SK-N-SH (cell line): ENCODE data around the gene FKBP8. TPM values are rescaled to one million over a fixed set of nuclear protein-coding genes. Genes with fewer than 3 reads are reported as not detected.

Experiments used
- CTCF ChIA-PET: fragments of 300-600, 350-600 bp; formaldehyde crosslinking; extraction: SDS; loops from one replicate; lab custom pipeline; 2021; lab: Yijun Ruan, JAX
- POLR2A ChIA-PET: fragments of 350-600 bp; sonication (Branson Sonifier 250); formaldehyde crosslinking; extraction: SDS; loops from one replicate; lab custom pipeline; 2020; ENCODE audit warnings: antibody characterized with exemption, inconsistent platforms; lab: Yijun Ruan, JAX
- DNase-seq: peaks from one replicate; pipeline ENCODE4 v3.0.0; 2012
- H2AFZ ChIP-seq: fragments of 200-600 bp; sonication (generic); 2 replicates; pipeline ENCODE4 v1.8.1; 2016; ENCODE audit warnings: antibody characterized with exemption, mild to moderate bottlenecking, low read depth
- H3F3A ChIP-seq: fragments of 200-600 bp; sonication (generic); replicated peaks from 2 replicates; pipeline ENCODE3; 2016; ENCODE audit warnings: antibody characterized with exemption, mild to moderate bottlenecking; ENCODE audit not compliant: insufficient read depth
- H3K27ac ChIP-seq, 2 experiments: fragments of 200-500 bp in 1 of 2; fragments of 200-600 bp in 1 of 2; sonication (Bioruptor generic) in 1 of 2; sonication (generic), shearing (Covaris generic) in 1 of 2; 2 replicates each; pipeline versions ENCODE4 v1.5.1 to v1.6.1; 2014 to 2016; ENCODE audit warnings: low read depth in 2 of 2, inconsistent platforms in 1 of 2, low read length in 1 of 2, mild to moderate bottlenecking in 1 of 2, mixed read lengths in 1 of 2
- H3K27me3 ChIP-seq: fragments of 200-600 bp; sonication (generic), shearing (Covaris generic); 2 replicates; pipeline ENCODE4 v1.6.1; 2016; ENCODE audit warnings: mixed run types; ENCODE audit not compliant: insufficient read depth
- H3K36me3 ChIP-seq, 2 experiments: fragments of 200-500 bp in 1 of 2; fragments of 200-600 bp in 1 of 2; sonication (Bioruptor generic) in 1 of 2; sonication (generic) in 1 of 2; replicated peaks in 1 of 2; 2 replicates each; pipeline versions ENCODE3 to v1.5.1; 2014 to 2016; ENCODE audit warnings: low read length in 1 of 2, mild to moderate bottlenecking in 1 of 2; ENCODE audit not compliant: insufficient read depth in 2 of 2, control insufficient read depth in 1 of 2
- H3K4me1 ChIP-seq, 2 experiments: fragments of 200-500 bp in 1 of 2; fragments of 200-600 bp in 1 of 2; sonication (Bioruptor generic) in 1 of 2; sonication (generic), shearing (Covaris generic) in 1 of 2; 2 replicates each; pipeline versions ENCODE4 v1.5.1 to v1.6.1; 2014 to 2016; ENCODE audit warnings: low read depth in 1 of 2, low read length in 1 of 2, mixed run types in 1 of 2; ENCODE audit not compliant: insufficient read depth in 2 of 2, control insufficient read depth in 1 of 2
- H3K4me2 ChIP-seq: fragments of 200-600 bp; sonication (generic), shearing (Covaris generic); 2 replicates; pipeline ENCODE4 v1.6.1; 2017; ENCODE audit warnings: mixed run types
- H3K4me3 ChIP-seq, 2 experiments: fragments of 200-500 bp in 1 of 2; fragments of 200-600 bp in 1 of 2; sonication (Bioruptor generic) in 1 of 2; sonication (generic), shearing (Covaris generic) in 1 of 2; 2 replicates each; pipeline versions ENCODE4 v1.5.1 to v1.8.1; 2014 to 2016; ENCODE audit warnings: low read depth in 2 of 2, inconsistent platforms in 1 of 2, low read length in 1 of 2, mild to moderate bottlenecking in 1 of 2, mixed read lengths in 1 of 2, moderate library complexity in 1 of 2
- H3K79me2 ChIP-seq: fragments of 200-600 bp; sonication (generic); 2 replicates; pipeline ENCODE4 v1.8.1; 2017; ENCODE audit warnings: mild to moderate bottlenecking; ENCODE audit not compliant: insufficient read depth
- H3K9ac ChIP-seq: fragments of 200-600 bp; sonication (generic); 2 replicates; pipeline ENCODE4 v1.6.1; 2017; ENCODE audit warnings: mixed run types
- H3K9me2 ChIP-seq: fragments of 200-600 bp; sonication (generic); 2 replicates; pipeline ENCODE4 v1.6.1; 2017; ENCODE audit warnings: mixed run types
- H3K9me3 ChIP-seq: fragments of 200-600 bp; sonication (generic); 2 replicates; pipeline ENCODE4 v1.6.1; 2017; ENCODE audit warnings: mixed run types, mild to moderate bottlenecking, moderate library complexity
- H4K20me1 ChIP-seq: fragments of 200-600 bp; sonication (generic); 2 replicates; pipeline ENCODE4 v1.6.1; 2017; ENCODE audit warnings: mild to moderate bottlenecking, mixed run types; ENCODE audit not compliant: insufficient read depth
- CHD2 ChIP-seq: fragments of 150-350 bp; IDR thresholded peaks from 2 replicates; pipeline ENCODE4 v1.6.1; 2018; ENCODE audit warnings: low read length; ENCODE audit not compliant: partially characterized antibody
- ELF1 ChIP-seq: IDR thresholded peaks from 2 replicates; pipeline ENCODE4 v1.4.0; 2012
- EP300 ChIP-seq, 2 experiments: IDR thresholded peaks; 2 replicates each; pipeline versions ENCODE4 v1.4.0 to v1.6.1; 2012; ENCODE audit warnings: borderline replicate concordance in 1 of 2, low read depth in 1 of 2, low read length in 1 of 2
- GABPA ChIP-seq: IDR thresholded peaks from 2 replicates; pipeline ENCODE4 v1.4.0; 2012; ENCODE audit warnings: low read depth, mild to moderate bottlenecking
- GATA2 ChIP-seq: sonication (generic); formaldehyde crosslinking; IDR thresholded peaks from 2 replicates; pipeline ENCODE4 v1.5.0; 2020; ENCODE audit warnings: mild to moderate bottlenecking, missing genetic modification reagents
- JUND ChIP-seq: IDR thresholded peaks from 2 replicates; pipeline ENCODE4 v1.4.0; 2012
- MEF2A ChIP-seq: IDR thresholded peaks from 2 replicates; pipeline ENCODE4 v1.4.0; 2012; ENCODE audit warnings: low read depth, borderline replicate concordance
- MXI1 ChIP-seq: IDR thresholded peaks from 2 replicates; pipeline ENCODE4 v1.6.1; 2012; ENCODE audit warnings: mild to moderate bottlenecking, low read depth, low read length, improper control_type of control experiment
- NRF1 ChIP-seq: IDR thresholded peaks from 2 replicates; pipeline ENCODE4 v1.6.1; 2012; ENCODE audit warnings: low read depth, mild to moderate bottlenecking, low read length
- SIN3A ChIP-seq: IDR thresholded peaks from 2 replicates; pipeline ENCODE4 v1.6.1; 2012; ENCODE audit warnings: low read depth, mild to moderate bottlenecking, low read length, moderate library complexity, borderline replicate concordance
- TAF1 ChIP-seq: IDR thresholded peaks from 2 replicates; pipeline ENCODE4 v1.6.1; 2012; ENCODE audit warnings: low read depth, mild to moderate bottlenecking, low read length, moderate library complexity, borderline replicate concordance
- TCF12 ChIP-seq: IDR thresholded peaks from 2 replicates; pipeline ENCODE4 v1.4.0; 2012
- USF1 ChIP-seq: IDR thresholded peaks from 2 replicates; pipeline ENCODE4 v1.4.0; 2012; ENCODE audit warnings: low read depth, borderline replicate concordance
- ZBTB33 ChIP-seq: IDR thresholded peaks from 2 replicates; pipeline ENCODE4 v1.4.0; 2012; ENCODE audit warnings: low read depth, borderline replicate concordance
- WGBS: methylation state at CpG from one replicate; pipeline ENCODE4 v1.1.6; 2017; ENCODE audit warnings: low lambda C conversion rate; 5-methylcytosine and 5-hydroxymethylcytosine counted together
- polyA plus RNA-seq, 3 experiments: library from polyadenylated mRNA; depleted of rRNA; stranded (reverse); fragments of >200 nt; gene quantifications; 2 replicates each; pipeline ENCODE4 v1.2.3, GENCODE V29; 2012

Gene FKBP8
- polyA plus RNA-seq, 1 of the 3 experiments (the other 2 are of a cell fraction): 273 TPM

- Histone ChIP-seq H3K4me3 (no peak overlapping the region), H3K9me2 (no peaks in the 10 kb centered on the region), H3K79me2 (peaks cover 89% of the 10 kb centered on the region), H4K20me1 (peaks cover 96% of the 10 kb centered on the region), H3K9ac (no peak overlapping the region), H3F3A (peaks cover 4% of the 10 kb centered on the region), H3K27ac (peak overlapping the region in 1 of 2 experiments; percentile 12; a peak in 1 of 4 replicates), H3K27me3 (no peaks in the 10 kb centered on the region), H3K36me3 (no peaks in the 10 kb centered on the region), H3K9me3 (no peaks in the 10 kb centered on the region), H3K4me1 (peaks cover 11 to 59% of the 10 kb centered on the region in 2 experiments; a peak in 2 of 4 replicates), H3K4me2 (no peak overlapping the region), H2AFZ (no peak overlapping the region)
- TF ChIP-seq CHD2: no peak
- TF ChIP-seq GABPA: no peak
- no peak for TF ChIP-seq ZBTB33
- TF ChIP-seq MXI1: no peak
- TF ChIP-seq SIN3A: no peak
- TF ChIP-seq ELF1: no peak
- no peak for TF ChIP-seq NRF1
- TF ChIP-seq JUND: no peak
- no peak for TF ChIP-seq GATA2 (CRISPR knock-in tag)
- no peak for TF ChIP-seq EP300 (IDR thresholded peaks at IDR 0.05; ENCODE audit: borderline replicate concordance in 1 of 2, low read depth in 1 of 2, low read length in 1 of 2)
- TF ChIP-seq TAF1: no peak
- TF ChIP-seq USF1: no peak
- no peak for TF ChIP-seq TCF12
- TF ChIP-seq MEF2A: no peak
- 95% methylated on average over 4 of the region's 13 CpGs for WGBS
- CTCF ChIA-PET: interaction anchor here (1.1 to 3.5 kb wide), 5 partner anchors 9 to 26 kb away, joined by 3 to 14 read pairs (median 5); no protein-coding TSS in a partner anchor
- POLR2A ChIA-PET: interaction anchor here (0.6 kb wide), 1 partner anchor 10 kb away, joined by 3 read pairs; no protein-coding TSS in a partner anchor
- DNase-seq: no peak
These were observed 49.7 kb downstream of the FKBP8 start for GRCh38 chr19:18493440-18494266.
